AG10803 (cell line): ENCODE data around the gene TTLL1.

Experiments
- DNase-seq: peaks from one replicate; pipeline ENCODE4 v3.0.0; 2010; ENCODE audit warnings: low read depth
- H3K4me3 ChIP-seq: 2 replicates; pipeline ENCODE4 v1.5.1; 2011; ENCODE audit warnings: mild to moderate bottlenecking, low read length, control low read depth
- TF ChIP-seq, protein P1 (sequence below): conservative IDR thresholded peaks from 2 replicates; pipeline ENCODE4 v1.5.1; 2011; ENCODE audit warnings: mild to moderate bottlenecking, low read length, control low read depth, inconsistent platforms

Gene TTLL1

DNA sequence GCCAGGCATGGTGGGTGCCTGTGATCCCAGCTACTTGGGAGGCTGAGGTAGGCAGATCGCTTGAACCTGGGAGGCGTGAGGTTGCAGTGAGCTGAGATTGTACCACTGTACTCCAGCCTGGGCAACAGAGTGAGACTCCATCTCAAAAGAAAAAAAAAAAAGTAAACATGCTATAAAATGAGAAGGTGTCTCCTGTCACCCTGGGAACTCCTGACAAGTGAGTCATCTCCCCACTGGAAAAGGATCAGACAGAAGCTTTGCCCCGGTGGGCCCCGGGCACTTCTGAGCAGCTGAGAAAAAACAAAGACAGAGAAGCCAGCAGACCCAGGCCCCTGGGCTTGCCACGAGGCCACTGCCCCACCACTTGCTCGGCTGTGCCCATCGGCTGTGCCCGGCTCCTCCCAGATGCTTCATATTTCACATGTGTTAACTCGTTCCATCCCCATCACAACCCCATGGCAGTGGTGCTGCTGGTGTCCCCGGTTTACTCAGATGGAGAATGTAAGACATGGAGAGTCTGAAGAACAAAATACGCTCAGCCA, 22.3 kb downstream of the TTLL1 start:
- TF ChIP-seq, protein P1, sequence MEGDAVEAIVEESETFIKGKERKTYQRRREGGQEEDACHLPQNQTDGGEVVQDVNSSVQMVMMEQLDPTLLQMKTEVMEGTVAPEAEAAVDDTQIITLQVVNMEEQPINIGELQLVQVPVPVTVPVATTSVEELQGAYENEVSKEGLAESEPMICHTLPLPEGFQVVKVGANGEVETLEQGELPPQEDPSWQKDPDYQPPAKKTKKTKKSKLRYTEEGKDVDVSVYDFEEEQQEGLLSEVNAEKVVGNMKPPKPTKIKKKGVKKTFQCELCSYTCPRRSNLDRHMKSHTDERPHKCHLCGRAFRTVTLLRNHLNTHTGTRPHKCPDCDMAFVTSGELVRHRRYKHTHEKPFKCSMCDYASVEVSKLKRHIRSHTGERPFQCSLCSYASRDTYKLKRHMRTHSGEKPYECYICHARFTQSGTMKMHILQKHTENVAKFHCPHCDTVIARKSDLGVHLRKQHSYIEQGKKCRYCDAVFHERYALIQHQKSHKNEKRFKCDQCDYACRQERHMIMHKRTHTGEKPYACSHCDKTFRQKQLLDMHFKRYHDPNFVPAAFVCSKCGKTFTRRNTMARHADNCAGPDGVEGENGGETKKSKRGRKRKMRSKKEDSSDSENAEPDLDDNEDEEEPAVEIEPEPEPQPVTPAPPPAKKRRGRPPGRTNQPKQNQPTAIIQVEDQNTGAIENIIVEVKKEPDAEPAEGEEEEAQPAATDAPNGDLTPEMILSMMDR = no peak
- DNase-seq = peak; percentile 52

DNA sequence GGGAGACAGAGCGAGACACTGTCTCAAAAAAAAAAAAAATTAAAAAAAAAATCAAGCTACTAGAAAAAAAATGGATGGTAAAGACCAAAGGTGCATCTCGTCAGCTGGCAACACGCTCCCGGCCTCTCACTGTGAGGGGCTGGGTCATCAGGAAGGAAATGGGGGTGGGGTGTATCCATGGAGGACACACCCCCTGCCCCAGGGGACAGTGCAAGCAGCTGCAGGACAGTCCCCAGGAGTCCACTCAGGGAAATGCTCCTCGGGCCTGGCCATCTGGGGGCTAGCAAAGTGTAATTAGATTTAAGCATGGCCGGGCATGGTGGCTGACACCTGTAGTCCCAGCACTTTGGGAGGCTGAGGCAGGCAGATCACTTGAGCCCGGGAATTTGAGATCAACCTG, 23.1 kb downstream of the TTLL1 start:
- H3K4me3 ChIP-seq = no peak overlapping the region
- TF ChIP-seq, protein P1 = no peak

More for the DNA sequence above, 22.3 kb downstream of the TTLL1 start:
- H3K4me3 ChIP-seq = no peak overlapping the region

DNA sequence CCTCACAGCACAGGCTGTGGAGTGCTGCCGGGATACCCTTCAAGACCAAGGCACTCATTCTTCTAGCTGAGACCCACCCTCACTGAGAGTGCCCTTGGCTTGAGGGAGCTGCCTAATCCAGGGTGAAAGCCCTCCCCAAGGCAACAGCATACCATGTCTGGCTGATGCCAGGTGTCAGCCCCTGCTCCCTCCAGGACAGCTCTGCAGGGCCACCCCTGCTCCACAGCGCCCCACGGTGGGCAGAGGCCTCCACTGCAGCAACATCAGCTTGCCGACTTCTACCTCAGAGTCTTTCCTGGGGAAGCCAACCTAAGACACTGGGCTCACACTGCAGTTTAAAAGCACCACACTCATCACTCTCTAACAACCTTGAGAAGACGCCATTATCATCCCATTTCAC, 29.0 kb downstream of the TTLL1 start:
- no peak for DNase-seq
- H3K4me3 ChIP-seq = no peak overlapping the region
- TF ChIP-seq, protein P1 = peak; percentile 59

More for the DNA sequence above, 23.1 kb downstream of the TTLL1 start:
- DNase-seq = no peak

DNA sequence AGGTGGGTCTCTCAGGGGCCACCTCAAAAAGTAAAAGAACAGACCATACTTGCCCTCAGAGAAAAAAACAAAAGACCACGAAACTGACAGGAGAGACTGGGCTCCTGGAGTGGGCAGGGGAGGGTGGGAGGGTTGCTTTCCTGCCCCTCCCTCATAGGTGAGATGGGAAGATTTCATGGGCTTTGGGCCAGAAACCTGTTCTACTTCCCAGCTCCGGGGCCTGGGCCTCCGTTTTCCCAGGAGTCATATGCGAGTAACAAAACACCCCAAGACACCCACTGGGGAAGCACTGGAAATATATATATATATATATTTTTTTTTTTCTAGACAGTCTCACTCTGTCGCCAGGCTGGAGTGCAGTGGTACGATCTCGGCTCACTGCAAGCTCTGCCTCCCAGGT, 31.6 kb downstream of the TTLL1 start:
- no peak overlapping the region for H3K4me3 ChIP-seq
- DNase-seq = no peak
- TF ChIP-seq, protein P1 = no peak

DNA sequence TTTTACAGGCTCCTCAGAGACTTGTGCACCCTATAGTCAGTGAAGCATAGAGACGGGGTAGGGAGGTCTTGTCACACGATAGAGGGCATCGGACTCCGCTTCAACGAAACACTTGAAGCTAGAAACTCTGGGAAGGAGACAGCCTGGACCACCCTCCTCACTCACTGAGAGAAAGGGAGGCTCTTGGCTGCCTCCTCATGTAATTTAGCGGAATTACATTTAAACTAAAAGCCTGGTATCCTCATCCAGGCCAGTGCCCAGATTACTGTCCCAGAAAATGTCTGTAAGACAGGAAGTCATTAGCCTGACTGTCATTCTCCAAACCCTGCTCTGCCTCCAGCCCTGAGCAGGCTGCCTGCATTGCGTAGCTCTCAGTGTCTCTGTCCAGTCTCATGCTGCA, 36.0 kb downstream of the TTLL1 start:
- TF ChIP-seq, protein P1 = peak; percentile 9; the same call in 1 of the 2 replicates
- H3K4me3 ChIP-seq = no peak overlapping the region
- DNase-seq = no peak

DNA sequence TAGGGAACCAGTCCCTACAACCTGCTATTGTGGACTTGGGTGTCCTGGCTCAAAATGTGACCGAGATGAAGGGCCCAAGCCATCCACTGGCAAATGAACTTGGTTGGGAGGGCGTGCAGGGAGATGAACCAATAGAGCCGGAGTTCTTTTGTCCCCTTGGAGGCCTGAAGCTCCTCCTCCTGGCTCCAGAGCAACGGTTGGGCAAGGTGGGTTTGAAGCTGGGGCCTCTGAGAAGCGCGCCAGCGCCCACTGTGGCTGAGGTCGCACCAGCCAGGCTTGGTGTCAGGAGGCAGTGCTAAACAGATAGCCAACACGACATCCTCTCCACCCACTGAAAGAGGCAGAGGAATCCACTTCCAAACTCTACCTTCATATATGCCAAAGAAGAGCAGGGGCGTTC, 38.2 kb downstream of the TTLL1 start:
- TF ChIP-seq, protein P1 = no peak

DNA sequence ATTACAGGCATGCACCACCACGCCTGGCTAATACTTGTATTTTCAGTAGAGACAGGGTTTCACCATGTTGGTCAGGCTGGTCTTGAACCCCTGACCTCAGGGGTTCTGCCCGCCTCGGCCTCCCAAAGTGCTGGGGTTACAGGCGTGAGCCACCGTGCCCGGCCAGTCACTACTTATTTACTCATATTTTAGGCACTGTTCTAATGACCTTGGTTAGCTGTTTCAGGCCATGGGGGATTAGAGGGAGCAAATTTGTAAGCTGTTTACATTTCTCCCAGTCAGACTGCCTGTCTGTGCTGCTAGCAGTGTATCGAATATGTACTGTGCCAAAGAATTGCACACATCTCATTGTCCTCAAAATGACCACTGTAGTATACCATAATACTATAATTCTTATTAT, 41.6 kb downstream of the TTLL1 start:
- TF ChIP-seq, protein P1 = no peak
- DNase-seq = no peak
- no peak overlapping the region for H3K4me3 ChIP-seq

More for the DNA sequence above, 38.2 kb downstream of the TTLL1 start:
- H3K4me3 ChIP-seq = no peak overlapping the region
- no peak for DNase-seq
